Activated CD8-positive, alpha-beta T cell treated with anti-CD3 and anti-CD28 coated beads, Interleukin-2, amount 10 ng/mL, durations not matched to agents 7 days and 5 days (primary cell): ENCODE results near the gene LRRC59. TPM values are rescaled to one million over a fixed set of nuclear protein-coding genes. Genes with fewer than 3 reads are reported as not detected.

Source experiments
- ATAC-seq: fragments of 150-1000 bp; cut with Tn5 transposase; one replicate; pipeline ENCODE4 v1.10.0; 2021; ENCODE audit warnings: moderate library complexity
- CTCF ChIA-PET: fragments of 350-600 bp; sonication (Branson Sonifier 250); formaldehyde crosslinking; loops from one replicate; lab custom pipeline; 2021; ENCODE audit warnings: antibody characterized with exemption; lab: Charles Lee
- POLR2A ChIA-PET: fragments of 350-600 bp; sonication (Branson Sonifier 250); formaldehyde crosslinking; loops from one replicate; lab custom pipeline; 2021; ENCODE audit warnings: antibody characterized with exemption; lab: Charles Lee
- DNase-seq: peaks from one replicate; pipeline ENCODE4 v3.0.0-alpha.2; 2020
- H3K27ac Mint-ChIP-seq: one replicate; pipeline ENCODE4 v1.8.0; 2021; ENCODE audit warnings: mild to moderate bottlenecking, mixed read lengths
- H3K27me3 Mint-ChIP-seq: one replicate; pipeline ENCODE4 v1.8.0; 2021; ENCODE audit warnings: low read depth, mixed read lengths
- H3K36me3 Mint-ChIP-seq: one replicate; pipeline ENCODE4 v1.8.0; 2021; ENCODE audit warnings: low read depth, mixed read lengths
- H3K4me1 Mint-ChIP-seq: one replicate; pipeline ENCODE4 v1.8.0; 2021; ENCODE audit warnings: low read depth, mixed read lengths
- H3K4me3 Mint-ChIP-seq: one replicate; pipeline ENCODE4 v1.8.0; 2021; ENCODE audit warnings: mild to moderate bottlenecking, mixed read lengths
- H3K9me3 Mint-ChIP-seq: one replicate; pipeline ENCODE4 v1.8.0; 2022; ENCODE audit warnings: mixed read lengths; ENCODE audit not compliant: insufficient read depth
- total RNA-seq, 2 experiments: library from RNA; stranded (reverse); gene quantifications; one replicate each; pipeline ENCODE4 v1.2.3, GENCODE V29; 2021

Gene LRRC59
- total RNA-seq, 2 experiments from 2014 or later, result 77.7 to 77.9 TPM

- Mint-ChIP-seq H3K4me3 (no peak overlapping the region), H3K9me3 (no peaks in the 10 kb centered on the region), H3K36me3 (peaks cover 60% of the 10 kb centered on the region), H3K4me1 (peaks cover 37% of the 10 kb centered on the region), H3K27me3 (no peaks in the 10 kb centered on the region), H3K27ac (no peak overlapping the region)
- CTCF ChIA-PET, result interaction anchor here (6.3 kb wide), 1 partner anchor 9 kb away, joined by 65 read pairs; no protein-coding TSS in a partner anchor
- POLR2A ChIA-PET, result interaction anchor here (0.6 to 0.7 kb wide), 2 partner anchors 10 to 27 kb away, joined by 3 read pairs; partner anchors contain the start of gene LRRC59
- ATAC-seq, result no peak
- no peak for DNase-seq
Measured at GRCh38 chr17:50370052-50370451, 27.3 kb downstream of the LRRC59 start.

- no peak for DNase-seq
- POLR2A ChIA-PET, result no interaction called here
- no peaks in the 10 kb centered on the region for H3K9me3 Mint-ChIP-seq
Measured at GRCh38 chr17:50367401-50367800, 29.9 kb downstream of the LRRC59 start.

GRCh38 chr17:50365649-50366393 is 31.5 kb downstream of the LRRC59 start:
- Mint-ChIP-seq H3K27me3 (no peaks in the 10 kb centered on the region), H3K4me1 (peaks cover 21% of the 10 kb centered on the region), H3K4me3 (no peak overlapping the region), H3K9me3 (no peaks in the 10 kb centered on the region), H3K36me3 (peaks cover 40% of the 10 kb centered on the region), H3K27ac (peak overlapping the region; percentile 50)
- CTCF ChIA-PET, result interaction anchor here (0.8 to 1.2 kb wide), 2 partner anchors 30 to 32 kb away, joined by 3 to 7 read pairs; partner anchors contain the start of gene LRRC59
- POLR2A ChIA-PET, result interaction anchor here (1.0 kb wide), 2 partner anchors 26 to 31 kb away, joined by 3 to 4 read pairs; no protein-coding TSS in a partner anchor
- ATAC-seq, result no peak
- no peak for DNase-seq

More at GRCh38 chr17:50367401-50367800, 29.9 kb downstream of the LRRC59 start:
- Mint-ChIP-seq H3K27ac (peak overlapping the region; percentile 59), H3K4me1 (peaks cover 22% of the 10 kb centered on the region), H3K4me3 (no peak overlapping the region), H3K27me3 (no peaks in the 10 kb centered on the region), H3K36me3 (peaks cover 50% of the 10 kb centered on the region)
- CTCF ChIA-PET, result no interaction called here
- ATAC-seq, result no peak

GRCh38 chr17:50365165-50365564 is 32.2 kb downstream of the LRRC59 start:
- POLR2A ChIA-PET, result interaction anchor here (1.0 kb wide), 1 partner anchor 27 kb away, joined by 4 read pairs; no protein-coding TSS in a partner anchor
- no peak for ATAC-seq
- peaks cover 37% of the 10 kb centered on the region for H3K36me3 Mint-ChIP-seq

GRCh38 chr17:50364715-50365114 is 32.6 kb downstream of the LRRC59 start:
- no peak overlapping the region for H3K4me3 Mint-ChIP-seq
- CTCF ChIA-PET, result interaction anchor here (1.2 kb wide), 1 partner anchor 33 kb away, joined by 7 read pairs; the partner anchor contains the start of gene LRRC59
- POLR2A ChIA-PET, result interaction anchor here (1.0 to 3.2 kb wide), 3 partner anchors 8 to 33 kb away, joined by 4 to 27 read pairs (median 4); partner anchors contain the start of genes EME1, LRRC59 and MRPL27
- peaks cover 33% of the 10 kb centered on the region for H3K36me3 Mint-ChIP-seq
- ATAC-seq, result no peak
- H3K27me3 Mint-ChIP-seq, result no peaks in the 10 kb centered on the region
- H3K4me1 Mint-ChIP-seq, result peaks cover 25% of the 10 kb centered on the region
- no peak for DNase-seq
- H3K27ac Mint-ChIP-seq, result no peak overlapping the region
- no peaks in the 10 kb centered on the region for H3K9me3 Mint-ChIP-seq

More at GRCh38 chr17:50365165-50365564, 32.2 kb downstream of the LRRC59 start:
- no peak overlapping the region for H3K4me3 Mint-ChIP-seq
- H3K27ac Mint-ChIP-seq, result peak overlapping the region; percentile 50
- CTCF ChIA-PET, result interaction anchor here (0.8 to 1.2 kb wide), 2 partner anchors 31 to 32 kb away, joined by 3 to 7 read pairs; partner anchors contain the start of gene LRRC59
- H3K9me3 Mint-ChIP-seq, result no peaks in the 10 kb centered on the region
- no peak for DNase-seq
- H3K27me3 Mint-ChIP-seq, result no peaks in the 10 kb centered on the region
- H3K4me1 Mint-ChIP-seq, result peaks cover 22% of the 10 kb centered on the region

- H3K36me3 Mint-ChIP-seq, result peaks cover 28% of the 10 kb centered on the region
- ATAC-seq, result no peak
Measured at GRCh38 chr17:50364061-50364458, 33.3 kb downstream of the LRRC59 start.

GRCh38 chr17:50363217-50364060 is 33.9 kb downstream of the LRRC59 start:
- Mint-ChIP-seq H3K9me3 (no peaks in the 10 kb centered on the region), H3K27ac (no peak overlapping the region), H3K27me3 (no peaks in the 10 kb centered on the region), H3K4me3 (no peak overlapping the region), H3K36me3 (peaks cover 31% of the 10 kb centered on the region), H3K4me1 (peaks cover 31% of the 10 kb centered on the region)
- DNase-seq (no peak), ATAC-seq (no peak)
- ChIA-PET CTCF (interaction anchor here (1.2 to 4.8 kb wide), 13 partner anchors 9 to 194 kb away, joined by 3 to 84 read pairs (median 15); partner anchors contain the start of genes COL1A1, EME1, LRRC59 and MRPL27), POLR2A (interaction anchor here (0.9 to 3.2 kb wide), 6 partner anchors 9 to 34 kb away, joined by 3 to 27 read pairs (median 9); partner anchors contain the start of genes EME1, LRRC59, MRPL27 and XYLT2)

More at GRCh38 chr17:50364061-50364458, 33.3 kb downstream of the LRRC59 start:
- peaks cover 28% of the 10 kb centered on the region for H3K4me1 Mint-ChIP-seq
- H3K27me3 Mint-ChIP-seq, result no peaks in the 10 kb centered on the region
- CTCF ChIA-PET, result interaction anchor here (1.2 to 4.1 kb wide), 2 partner anchors 33 to 115 kb away, joined by 3 to 84 read pairs; partner anchors contain the start of gene LRRC59
- no peaks in the 10 kb centered on the region for H3K9me3 Mint-ChIP-seq
- H3K27ac Mint-ChIP-seq, result no peak overlapping the region
- POLR2A ChIA-PET, result interaction anchor here (1.1 to 3.2 kb wide), 3 partner anchors 9 to 33 kb away, joined by 4 to 27 read pairs (median 5); partner anchors contain the start of genes EME1, LRRC59 and MRPL27
- no peak for DNase-seq
- no peak overlapping the region for H3K4me3 Mint-ChIP-seq

GRCh38 chr17:50362661-50363060 is 34.7 kb downstream of the LRRC59 start:
- ChIA-PET POLR2A (interaction anchor here (0.9 to 3.2 kb wide), 7 partner anchors 10 to 36 kb away, joined by 3 to 27 read pairs (median 5); partner anchors contain the start of genes EME1, LRRC59, MRPL27 and XYLT2), CTCF (interaction anchor here (0.8 to 4.8 kb wide), 21 partner anchors 9 to 264 kb away, joined by 3 to 84 read pairs (median 7); partner anchors contain the start of genes COL1A1, EME1, LRRC59 and MRPL27)
- H3K27ac Mint-ChIP-seq, result peak overlapping the region; percentile 84
- H3K4me1 Mint-ChIP-seq, result peaks cover 29% of the 10 kb centered on the region
- DNase-seq (no peak), ATAC-seq (no peak)
- no peaks in the 10 kb centered on the region for H3K27me3 Mint-ChIP-seq
- peaks cover 30% of the 10 kb centered on the region for H3K36me3 Mint-ChIP-seq
- H3K4me3 Mint-ChIP-seq, result no peak overlapping the region
- H3K9me3 Mint-ChIP-seq, result no peaks in the 10 kb centered on the region

- H3K27me3 Mint-ChIP-seq, result no peaks in the 10 kb centered on the region
- peaks cover 31% of the 10 kb centered on the region for H3K36me3 Mint-ChIP-seq
- DNase-seq, result peak; percentile 76
- no peaks in the 10 kb centered on the region for H3K9me3 Mint-ChIP-seq
- POLR2A ChIA-PET, result interaction anchor here (0.9 to 3.2 kb wide), 6 partner anchors 11 to 37 kb away, joined by 3 to 27 read pairs (median 9); partner anchors contain the start of genes EME1, LRRC59, MRPL27 and XYLT2
- H3K27ac Mint-ChIP-seq, result peak overlapping the region; percentile 84
- ATAC-seq, result peak; percentile 86
- CTCF ChIA-PET, result interaction anchor here (0.6 to 4.8 kb wide), 24 partner anchors 8 to 265 kb away, joined by 3 to 84 read pairs (median 5); partner anchors contain the start of genes COL1A1, EME1, LRRC59 and MRPL27
- peaks cover 29% of the 10 kb centered on the region for H3K4me1 Mint-ChIP-seq
- H3K4me3 Mint-ChIP-seq, result no peak overlapping the region
Measured at GRCh38 chr17:50361561-50362480, 35.5 kb downstream of the LRRC59 start.
